GM23248 (cell line): Measurements from ENCODE around the gene NYAP1. TPM values are rescaled to one million over a fixed set of nuclear protein-coding genes. Genes with fewer than 3 reads are reported as not detected.

Source experiments
- DNase-seq: peaks from one replicate; pipeline ENCODE4 v3.0.0-alpha.2; 2015
- H2AFZ ChIP-seq: fragments of 200-600 bp; sonication (generic); 2 replicates; pipeline ENCODE4 v1.6.1; 2016; ENCODE audit warnings: antibody characterized with exemption
- H3F3A ChIP-seq: fragments of 200-600 bp; sonication (generic); 2 replicates; pipeline ENCODE4 v1.6.1; 2016; ENCODE audit warnings: mild to moderate bottlenecking, antibody characterized with exemption, mixed run types; ENCODE audit not compliant: insufficient read depth
- H3K27ac ChIP-seq: fragments of 200-600 bp; sonication (generic); 2 replicates; pipeline ENCODE4 v1.5.1; 2016; ENCODE audit warnings: mild to moderate bottlenecking
- H3K27me3 ChIP-seq: fragments of 200-600 bp; sonication (generic); replicated peaks from 2 replicates; pipeline ENCODE4 v1.6.1; 2016; ENCODE audit warnings: mild to moderate bottlenecking; ENCODE audit not compliant: insufficient read depth
- H3K36me3 ChIP-seq: fragments of 200-600 bp; sonication (generic); 2 replicates; pipeline ENCODE4 v1.6.1; 2016; ENCODE audit warnings: low read depth, mild to moderate bottlenecking
- H3K4me1 ChIP-seq: fragments of 200-600 bp; sonication (generic); 2 replicates; pipeline ENCODE4 v1.6.1; 2016; ENCODE audit warnings: mild to moderate bottlenecking; ENCODE audit not compliant: insufficient read depth
- H3K4me2 ChIP-seq: fragments of 200-600 bp; sonication (generic); one replicate; pipeline ENCODE4 v1.6.1; 2016; ENCODE audit warnings: mild to moderate bottlenecking; ENCODE audit not compliant: unreplicated experiment
- H3K4me3 ChIP-seq: fragments of 200-600 bp; sonication (generic); 2 replicates; pipeline ENCODE4 v1.5.1; 2016; ENCODE audit warnings: mild to moderate bottlenecking
- H3K79me2 ChIP-seq: fragments of 200-600 bp; sonication (generic); 2 replicates; pipeline ENCODE4 v1.6.1; 2016; ENCODE audit warnings: mild to moderate bottlenecking; ENCODE audit not compliant: insufficient read depth
- H3K9ac ChIP-seq: fragments of 200-600 bp; sonication (generic); 2 replicates; pipeline ENCODE4 v1.6.1; 2016; ENCODE audit warnings: mild to moderate bottlenecking
- H3K9me2 ChIP-seq: fragments of 200-600 bp; sonication (generic); 2 replicates; pipeline ENCODE4 v1.6.1; 2016; ENCODE audit warnings: mixed run types, mild to moderate bottlenecking, moderate library complexity; ENCODE audit not compliant: insufficient read depth
- H3K9me3 ChIP-seq: fragments of 200-600 bp; sonication (generic); one replicate; pipeline ENCODE4 v1.6.1; 2017; ENCODE audit warnings: low read depth
- H4K20me1 ChIP-seq: fragments of 200-600 bp; sonication (generic); 2 replicates; pipeline ENCODE4 v1.6.0; 2016; ENCODE audit not compliant: insufficient read depth
- EZH2 ChIP-seq: fragments of 200-600 bp; sonication (generic); IDR thresholded peaks from 2 replicates; pipeline ENCODE4 v1.6.1; 2018; ENCODE audit warnings: antibody characterized with exemption, mild to moderate bottlenecking; ENCODE audit not compliant: insufficient read depth, poor library complexity, severe bottlenecking
- EZH2phosphoT487 ChIP-seq: fragments of 200-600 bp; sonication (generic); IDR thresholded peaks from 2 replicates; pipeline ENCODE4 v1.6.1; 2018; ENCODE audit warnings: antibody characterized with exemption, moderate library complexity, mild to moderate bottlenecking, low read depth; ENCODE audit not compliant: insufficient read depth
- WGBS, 2 experiments: methylation state at CpG; one replicate each; pipeline ENCODE4 v1.1.6; 2015 to 2017; ENCODE audit warnings: low lambda C conversion rate in 2 of 2, low coverage in 1 of 2; ENCODE audit errors: missing lambda C conversion rate in 2 of 2; 5-methylcytosine and 5-hydroxymethylcytosine counted together
- in situ Hi-C: fragments of 300-500 bp; cut with MboI; formaldehyde crosslinking; loops from 2 replicates; pipeline ENCODE4 v1.15.0; 2020
- polyA plus RNA-seq: library from polyadenylated mRNA; unstranded; fragments of >200 nt; fragmentation: Nextera tagmentation; extraction: Ambion mirVana; gene quantifications from 2 replicates; pipeline ENCODE4 v1.2.1, GENCODE V29; 2016
- small RNA-seq: library from RNA; depleted of rRNA; stranded (forward); fragments of <200 nt; gene quantifications from one replicate; pipeline ENCODE3, GENCODE V24; 2014; ENCODE audit warnings: low read depth, low replicate concordance
- total RNA-seq: library from RNA; depleted of rRNA; stranded (reverse); fragments of >200 nt; shearing (Covaris generic); gene quantifications from 2 replicates; pipeline ENCODE4 v1.2.3, GENCODE V29; 2014; rRNA removed

Gene NYAP1
- total and polyA plus RNA-seq, 2 experiments from 2014 or later, result not detected

- Histone ChIP-seq H3K9me3 (no peaks in the 10 kb centered on the region), H3K36me3 (no peaks in the 10 kb centered on the region), H3K79me2 (peaks cover 8% of the 10 kb centered on the region), H3K4me1 (peaks cover 27% of the 10 kb centered on the region), H4K20me1 (no peaks in the 10 kb centered on the region), H3K4me3 (no peak overlapping the region), H2AFZ (no peak overlapping the region), H3K27me3 (no peaks in the 10 kb centered on the region), H3F3A (peaks cover 32% of the 10 kb centered on the region), H3K27ac (no peak overlapping the region), H3K9ac (no peak overlapping the region), H3K4me2 (no peak overlapping the region), H3K9me2 (no peaks in the 10 kb centered on the region)
- DNase-seq, result no peak
- no peak for TF ChIP-seq EZH2phosphoT487
- TF ChIP-seq EZH2, result no peak
- WGBS, 2 experiments, result 50 to 71% methylated on average over 1 of the region's 1 CpG
- in situ Hi-C loops, result no loop called here
Observed at GRCh38 chr7:100543586-100543985, 59.9 kb downstream of the NYAP1 start.

- in situ Hi-C loops, result no loop called here
- TF ChIP-seq EZH2phosphoT487 (no peak), EZH2 (no peak)
- WGBS, 2 experiments, result 72 to 85% methylated on average over 3 to 5 of the region's 5 CpGs
Observed at GRCh38 chr7:100544386-100544785, 60.7 kb downstream of the NYAP1 start.

More at GRCh38 chr7:100544386-100544785, 60.7 kb downstream of the NYAP1 start:
- Histone ChIP-seq H3K79me2 (peaks cover 8% of the 10 kb centered on the region), H3K4me2 (no peak overlapping the region), H4K20me1 (no peaks in the 10 kb centered on the region), H3K27ac (no peak overlapping the region), H3K9ac (no peak overlapping the region), H3K9me3 (no peaks in the 10 kb centered on the region), H3K36me3 (no peaks in the 10 kb centered on the region), H3K9me2 (no peaks in the 10 kb centered on the region), H3F3A (peaks cover 32% of the 10 kb centered on the region), H3K4me1 (peaks cover 29% of the 10 kb centered on the region), H3K4me3 (no peak overlapping the region), H3K27me3 (no peaks in the 10 kb centered on the region), H2AFZ (no peak overlapping the region)
- no peak for DNase-seq

Small RNAs within 50 kb of the gene (small RNA-seq; reads per million reads assigned to genes)
- gene RN7SL416P, result not detected

Other genes with a start within 250 kb of the NYAP1 start
- not detected in 2 replicates for gene SPDYE3, start 176.2 kb upstream of the NYAP1 start, total RNA-seq
- 3.5 and 3.8 TPM in 2 replicates for gene SPDYE3, start 176.2 kb upstream of the NYAP1 start, polyA plus RNA-seq
- 10.8 and 21.8 TPM in 2 replicates for gene PILRB, start 125.8 kb upstream of the NYAP1 start, total RNA-seq
- gene PILRB, start 125.8 kb upstream of the NYAP1 start, polyA plus RNA-seq, result 7.6 and 10.7 TPM in 2 replicates
- not detected in 2 replicates for gene PILRA, start 110.4 kb upstream of the NYAP1 start, total RNA-seq
- 1.7 TPM in 2 replicates for gene PILRA, start 110.4 kb upstream of the NYAP1 start, polyA plus RNA-seq
- 0.89 and 1.9 TPM in 2 replicates for gene ZCWPW1, start 55.2 kb upstream of the NYAP1 start, total RNA-seq
- gene ZCWPW1, start 55.2 kb upstream of the NYAP1 start, polyA plus RNA-seq, result 3.6 and 4.2 TPM in 2 replicates
- gene MEPCE, start 54.1 kb upstream of the NYAP1 start, total RNA-seq, result 24.2 and 27.2 TPM in 2 replicates
- 7.7 and 8.0 TPM in 2 replicates for gene MEPCE, start 54.1 kb upstream of the NYAP1 start, polyA plus RNA-seq
- gene PPP1R35, start 47.4 kb upstream of the NYAP1 start, total RNA-seq, result 11.9 and 15.8 TPM in 2 replicates
- 15.7 and 20.0 TPM in 2 replicates for gene PPP1R35, start 47.4 kb upstream of the NYAP1 start, polyA plus RNA-seq
- gene SPACDR, start 19.7 kb upstream of the NYAP1 start, total RNA-seq, result not detected in 2 replicates
- 0.50 TPM in 1 of 2 replicates, not detected in the other for gene SPACDR, start 19.7 kb upstream of the NYAP1 start, polyA plus RNA-seq
- gene TSC22D4, start 4.7 kb upstream of the NYAP1 start, total RNA-seq, result 18.6 and 30.7 TPM in 2 replicates
- 19.1 and 20.7 TPM in 2 replicates for gene TSC22D4, start 4.7 kb upstream of the NYAP1 start, polyA plus RNA-seq
- gene AGFG2, start 55.3 kb downstream of the NYAP1 start, total RNA-seq, result 4.8 and 4.9 TPM in 2 replicates
- gene AGFG2, start 55.3 kb downstream of the NYAP1 start, polyA plus RNA-seq, result 6.5 and 7.3 TPM in 2 replicates
- not detected in 2 replicates for gene SAP25, start 90.0 kb downstream of the NYAP1 start, total RNA-seq
- 0.42 TPM in 1 of 2 replicates, not detected in the other for gene SAP25, start 90.0 kb downstream of the NYAP1 start, polyA plus RNA-seq
- 13.6 and 29.2 TPM in 2 replicates for gene LRCH4, start 102.2 kb downstream of the NYAP1 start, total RNA-seq
- 11.0 and 12.9 TPM in 2 replicates for gene LRCH4, start 102.2 kb downstream of the NYAP1 start, polyA plus RNA-seq
- 0.43 and 0.89 TPM in 2 replicates for gene FBXO24, start 102.4 kb downstream of the NYAP1 start, total RNA-seq
- 0.11 and 0.38 TPM in 2 replicates for gene FBXO24, start 102.4 kb downstream of the NYAP1 start, polyA plus RNA-seq
- gene PCOLCE, start 118.4 kb downstream of the NYAP1 start, total RNA-seq, result 211 and 267 TPM in 2 replicates
- 536 and 544 TPM in 2 replicates for gene PCOLCE, start 118.4 kb downstream of the NYAP1 start, polyA plus RNA-seq
- 14.0 and 17.5 TPM in 2 replicates for gene MOSPD3, start 128.6 kb downstream of the NYAP1 start, total RNA-seq
- gene MOSPD3, start 128.6 kb downstream of the NYAP1 start, polyA plus RNA-seq, result 26.5 and 27.1 TPM in 2 replicates
- 0.11 and 0.51 TPM in 2 replicates for gene TFR2, start 157.6 kb downstream of the NYAP1 start, total RNA-seq
- 0.28 and 0.79 TPM in 2 replicates for gene TFR2, start 157.6 kb downstream of the NYAP1 start, polyA plus RNA-seq
- gene ACTL6B, start 172.5 kb downstream of the NYAP1 start, total RNA-seq, result not detected in 2 replicates
- not detected in 2 replicates for gene ACTL6B, start 172.5 kb downstream of the NYAP1 start, polyA plus RNA-seq
- 65.6 and 89.8 TPM in 2 replicates for gene GNB2, start 189.8 kb downstream of the NYAP1 start, total RNA-seq
- 130 and 132 TPM in 2 replicates for gene GNB2, start 189.8 kb downstream of the NYAP1 start, polyA plus RNA-seq
- gene GIGYF1, start 210.3 kb downstream of the NYAP1 start, total RNA-seq, result 15.6 and 19.5 TPM in 2 replicates
- gene GIGYF1, start 210.3 kb downstream of the NYAP1 start, polyA plus RNA-seq, result 6.4 and 7.4 TPM in 2 replicates
- 31.3 and 35.2 TPM in 2 replicates for gene POP7, start 222.2 kb downstream of the NYAP1 start, total RNA-seq
- gene POP7, start 222.2 kb downstream of the NYAP1 start, polyA plus RNA-seq, result 63.4 and 67.9 TPM in 2 replicates
- not detected in 2 replicates for gene EPO, start 236.5 kb downstream of the NYAP1 start, total RNA-seq
- gene EPO, start 236.5 kb downstream of the NYAP1 start, polyA plus RNA-seq, result not detected in 2 replicates
- not detected in 2 replicates for gene ZAN, start 249.7 kb downstream of the NYAP1 start, total RNA-seq
- not detected in 2 replicates for gene ZAN, start 249.7 kb downstream of the NYAP1 start, polyA plus RNA-seq